Keratinocyte (primary cell): Measurements from ENCODE around the gene PTPRN2. TPM values are rescaled to one million over a fixed set of nuclear protein-coding genes. Genes with fewer than 3 reads are reported as not detected.

ENCODE experiments used
- DNase-seq: peaks from one replicate; pipeline ENCODE4 v3.0.0-alpha.2; 2011; ENCODE audit warnings: low read depth, missing footprints, low spot score
- FAIRE-seq: peaks from 2 replicates; lab custom pipeline; 2011; peaks lifted over from hg19 to GRCh38; lab: Jason Lieb, UNC
- H2AFZ ChIP-seq: 2 replicates; pipeline ENCODE4 v1.6.0; 2012; ENCODE audit warnings: low read length, control low read depth, inconsistent platforms; ENCODE audit not compliant: control insufficient read depth
- H3K27ac ChIP-seq: 2 replicates; pipeline ENCODE4 v1.5.1; 2011; ENCODE audit warnings: low read length; ENCODE audit not compliant: control insufficient read depth, insufficient read depth
- H3K27me3 ChIP-seq: 3 replicates; pipeline ENCODE4 v1.6.0; 2011; ENCODE audit warnings: low read length; ENCODE audit not compliant: control insufficient read depth, insufficient read depth; ENCODE audit errors: extremely low read depth
- H3K36me3 ChIP-seq, 2 experiments: 2 replicates in 1 of 2; 3 replicates in 1 of 2; pipeline ENCODE4 v1.5.1; 2011; ENCODE audit warnings: low read length in 2 of 2, mild to moderate bottlenecking in 1 of 2; ENCODE audit not compliant: control insufficient read depth in 2 of 2, insufficient read depth in 2 of 2; ENCODE audit errors: extremely low read depth in 1 of 2
- H3K4me1 ChIP-seq: 3 replicates; pipeline ENCODE4 v1.5.1; 2011; ENCODE audit warnings: low read length; ENCODE audit not compliant: control insufficient read depth, insufficient read depth; ENCODE audit errors: extremely low read depth
- H3K4me2 ChIP-seq: 3 replicates; pipeline ENCODE4 v1.6.0; 2011; ENCODE audit warnings: low read depth, low read length; ENCODE audit not compliant: control insufficient read depth, insufficient read depth; ENCODE audit errors: extremely low read depth
- H3K4me3 ChIP-seq, 3 experiments: fragments of 200-600 bp in 1 of 3; sonication (generic) in 1 of 3; 2 replicates in 2 of 3; 3 replicates in 1 of 3; pipeline ENCODE4 v1.5.1; 2011 to 2016; ENCODE audit warnings: low read length in 3 of 3, mild to moderate bottlenecking in 3 of 3, control low read depth in 2 of 3, inconsistent platforms in 1 of 3, low read depth in 1 of 3, mixed read lengths in 1 of 3, mixed run types in 1 of 3, moderate library complexity in 1 of 3; ENCODE audit not compliant: control insufficient read depth in 2 of 3, insufficient read depth in 2 of 3; ENCODE audit errors: extremely low read depth in 1 of 3
- H3K79me2 ChIP-seq: 2 replicates; pipeline ENCODE4 v1.6.0; 2012; ENCODE audit warnings: low read length; ENCODE audit not compliant: control insufficient read depth, insufficient read depth
- H3K9ac ChIP-seq: 3 replicates; pipeline ENCODE4 v1.6.0; 2011; ENCODE audit warnings: low read length; ENCODE audit not compliant: control insufficient read depth, insufficient read depth; ENCODE audit errors: extremely low read depth
- H3K9me1 ChIP-seq: 3 replicates; pipeline ENCODE4 v1.6.0; 2011; ENCODE audit warnings: low read length; ENCODE audit not compliant: control insufficient read depth, insufficient read depth; ENCODE audit errors: extremely low read depth
- H3K9me3 ChIP-seq: 2 replicates; pipeline ENCODE4 v1.5.1; 2012; ENCODE audit warnings: low read depth, low read length; ENCODE audit not compliant: control insufficient read depth
- H4K20me1 ChIP-seq: 3 replicates; pipeline ENCODE4 v1.6.0; 2011; ENCODE audit warnings: low read length; ENCODE audit not compliant: control insufficient read depth, insufficient read depth; ENCODE audit errors: extremely low read depth
- EZH2 ChIP-seq: IDR thresholded peaks from one replicate; pipeline ENCODE4 v1.6.1; 2012; ENCODE audit warnings: inconsistent platforms, mild to moderate bottlenecking, low read length, moderate library complexity
- dilution Hi-C: fragments of 300-500 bp; cut with MboI; formaldehyde crosslinking; loops from one replicate; pipeline ENCODE4 v1.7.0; 2020; ENCODE audit warnings: low sequenced_read_pairs; ENCODE audit not compliant: extremely low pct_ligation_motif_present
- polyA plus RNA-seq, 5 experiments: library from polyadenylated mRNA; depleted of rRNA in 3 of 5; stranded (reverse) in 3 of 5; stranded (forward) in 1 of 5; unstranded in 1 of 5; fragments of >200 nt; gene quantifications; 1 replicate in 1 of 5; 2 replicates in 3 of 5; 3 replicates in 1 of 5; pipeline versions ENCODE4 v1.2.1 to v1.2.3, GENCODE V29; 2011 to 2012; ENCODE audit warnings: missing spikeins in 2 of 5, low read depth in 1 of 5, low replicate concordance in 1 of 5
- TF ChIP-seq, protein P1 (sequence below), 3 experiments: IDR thresholded peaks in 1 of 3; conservative IDR thresholded peaks in 1 of 3; optimal IDR thresholded peaks in 1 of 3; 2 replicates in 2 of 3; 3 replicates in 1 of 3; pipeline versions ENCODE3 to v1.5.1; 2011; ENCODE audit warnings: low read length in 3 of 3, mild to moderate bottlenecking in 3 of 3, moderate library complexity in 2 of 3, control low read depth in 1 of 3, inconsistent platforms in 1 of 3; ENCODE audit not compliant: insufficient read depth in 2 of 3; ENCODE audit errors: extremely low read depth in 1 of 3

Gene PTPRN2
- polyA plus RNA-seq, 1 donor (not counting 4 experiments of a cell fraction or from before 2014, with no cell fraction given), result not detected

DNA sequence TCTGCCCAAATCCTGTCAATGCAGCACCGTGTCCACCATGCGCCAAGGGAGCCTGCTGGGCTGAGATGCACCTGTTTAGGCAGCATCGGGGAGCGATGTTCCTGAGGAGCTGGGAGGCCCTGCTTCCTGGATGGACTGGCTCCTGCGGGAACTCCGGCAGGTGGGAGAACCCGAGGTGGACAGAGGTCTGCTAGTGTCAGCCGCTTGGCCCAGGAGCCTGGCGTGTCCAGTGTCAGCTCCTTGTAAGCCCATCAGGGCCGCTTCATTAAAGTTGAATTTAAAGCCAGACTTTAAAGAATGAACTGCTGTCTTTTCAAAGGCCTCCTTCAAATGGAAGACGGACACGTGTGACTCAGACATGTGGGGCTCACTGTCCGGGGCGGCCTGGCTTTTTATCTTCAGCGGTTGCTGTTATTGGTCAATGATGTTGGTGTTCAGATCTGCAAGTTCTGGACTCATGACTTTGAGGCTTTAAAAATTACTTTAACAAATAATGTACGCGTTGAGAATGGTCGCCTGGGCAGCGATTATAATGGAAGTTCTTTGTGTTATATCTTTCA is 828.3 kb downstream of the PTPRN2 start:
- no peaks in the 10 kb centered on the region for H3K9me1 ChIP-seq
- H3K4me3 ChIP-seq, result no peak overlapping the region
- no peaks in the 10 kb centered on the region for H3K4me1 ChIP-seq
- no peak overlapping the region for H3K27ac ChIP-seq
- no peak overlapping the region for H2AFZ ChIP-seq
- no peak for TF ChIP-seq EZH2
- TF ChIP-seq, protein P1, sequence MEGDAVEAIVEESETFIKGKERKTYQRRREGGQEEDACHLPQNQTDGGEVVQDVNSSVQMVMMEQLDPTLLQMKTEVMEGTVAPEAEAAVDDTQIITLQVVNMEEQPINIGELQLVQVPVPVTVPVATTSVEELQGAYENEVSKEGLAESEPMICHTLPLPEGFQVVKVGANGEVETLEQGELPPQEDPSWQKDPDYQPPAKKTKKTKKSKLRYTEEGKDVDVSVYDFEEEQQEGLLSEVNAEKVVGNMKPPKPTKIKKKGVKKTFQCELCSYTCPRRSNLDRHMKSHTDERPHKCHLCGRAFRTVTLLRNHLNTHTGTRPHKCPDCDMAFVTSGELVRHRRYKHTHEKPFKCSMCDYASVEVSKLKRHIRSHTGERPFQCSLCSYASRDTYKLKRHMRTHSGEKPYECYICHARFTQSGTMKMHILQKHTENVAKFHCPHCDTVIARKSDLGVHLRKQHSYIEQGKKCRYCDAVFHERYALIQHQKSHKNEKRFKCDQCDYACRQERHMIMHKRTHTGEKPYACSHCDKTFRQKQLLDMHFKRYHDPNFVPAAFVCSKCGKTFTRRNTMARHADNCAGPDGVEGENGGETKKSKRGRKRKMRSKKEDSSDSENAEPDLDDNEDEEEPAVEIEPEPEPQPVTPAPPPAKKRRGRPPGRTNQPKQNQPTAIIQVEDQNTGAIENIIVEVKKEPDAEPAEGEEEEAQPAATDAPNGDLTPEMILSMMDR (optimal IDR thresholded peaks at IDR 0.05 in 1 of 3, IDR thresholded peaks at IDR 0.05 in 1 of 3, conservative IDR thresholded peaks at IDR 0.05 in 1 of 3; ENCODE audit: extremely low read depth in 1 of 3, insufficient read depth in 2 of 3, low read length in 3 of 3), result no peak
- no peaks in the 10 kb centered on the region for H3K27me3 ChIP-seq
- DNase-seq (no peak), FAIRE-seq (no peak)
- H3K9me3 ChIP-seq, result peaks cover 12% of the 10 kb centered on the region
- H3K9ac ChIP-seq, result no peak overlapping the region
- H4K20me1 ChIP-seq, result no peaks in the 10 kb centered on the region
- H3K79me2 ChIP-seq, result no peaks in the 10 kb centered on the region
- dilution Hi-C loops, result no loop called here
- no peaks in the 10 kb centered on the region for H3K36me3 ChIP-seq
- no peak overlapping the region for H3K4me2 ChIP-seq

DNA sequence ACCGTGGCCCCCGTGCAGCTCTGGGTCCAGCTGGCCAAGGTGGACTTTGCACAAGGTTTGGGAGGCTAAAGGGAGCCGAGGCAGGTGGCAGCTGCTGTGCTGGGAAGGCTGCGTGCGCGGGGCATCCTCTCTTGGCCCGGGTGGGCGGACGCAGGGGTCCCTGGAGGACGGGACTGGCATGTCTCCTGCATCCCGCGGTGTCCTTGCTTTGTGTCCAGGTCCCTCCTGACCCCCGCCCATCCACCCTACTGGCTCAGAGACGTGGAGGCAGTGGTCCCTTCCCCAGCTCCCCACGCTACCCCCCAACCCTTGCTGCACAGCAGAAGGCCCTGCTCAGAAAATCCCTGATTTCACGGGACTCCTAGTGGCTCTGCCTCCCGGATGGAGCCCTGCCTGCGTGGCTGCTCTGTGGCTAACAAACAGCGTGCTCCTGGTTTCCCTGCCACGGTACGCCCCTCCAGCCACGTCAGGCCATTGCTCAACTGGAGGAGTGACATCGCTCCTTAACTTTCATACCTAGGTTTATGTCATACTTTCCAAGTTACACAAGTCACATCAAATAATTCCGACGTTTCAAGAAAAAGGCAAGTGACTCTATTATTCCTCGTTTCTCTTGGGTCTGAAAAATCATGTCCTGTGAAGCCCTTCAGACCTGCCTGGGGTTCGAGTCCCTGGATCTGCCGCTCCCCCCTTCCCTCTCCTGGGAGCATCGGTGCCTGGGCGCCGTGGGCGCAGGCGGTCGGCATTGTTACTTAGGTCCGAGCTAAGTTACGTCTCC is 829.0 kb downstream of the PTPRN2 start:
- DNase-seq, result no peak
- no peak overlapping the region for H3K4me3 ChIP-seq
- FAIRE-seq, result no peak
- no peaks in the 10 kb centered on the region for H3K79me2 ChIP-seq
- H3K27me3 ChIP-seq, result no peaks in the 10 kb centered on the region
- no peak overlapping the region for H3K27ac ChIP-seq
- H4K20me1 ChIP-seq, result no peaks in the 10 kb centered on the region
- no peak overlapping the region for H3K9ac ChIP-seq
- no peaks in the 10 kb centered on the region for H3K9me1 ChIP-seq
- no peaks in the 10 kb centered on the region for H3K4me1 ChIP-seq
- H3K36me3 ChIP-seq, result no peaks in the 10 kb centered on the region
- H3K4me2 ChIP-seq, result no peak overlapping the region
- no peak overlapping the region for H2AFZ ChIP-seq
- TF ChIP-seq, protein P1 (optimal IDR thresholded peaks at IDR 0.05 in 1 of 3, IDR thresholded peaks at IDR 0.05 in 1 of 3, conservative IDR thresholded peaks at IDR 0.05 in 1 of 3; ENCODE audit: extremely low read depth in 1 of 3, insufficient read depth in 2 of 3, low read length in 3 of 3), result no peak
- no peak for TF ChIP-seq EZH2
- dilution Hi-C loops, result no loop called here
- peaks cover 15% of the 10 kb centered on the region for H3K9me3 ChIP-seq
